ENCODE results near the gene RC3H1.

RC3H1 gene

GRCh38 chr1:174022080-174022975 lies at the start of gene RC3H1 (continued):
- TF ChIP-seq KLF1 (tag by site-specific recombination; IDR thresholded peaks at IDR 0.05) (peak; percentile 79), ZBTB48 (tag by site-specific recombination; IDR thresholded peaks at IDR 0.05) (peak; percentile 58; the same call in 1 of the 2 replicates), BCL11A (tag by site-specific recombination; IDR thresholded peaks at IDR 0.05; ENCODE audit: low read depth) (no peak), ZFP3 (tag by site-specific recombination; IDR thresholded peaks at IDR 0.05; ENCODE audit: low read depth) (no peak), ZNF843 (tag by site-specific recombination; IDR thresholded peaks at IDR 0.05) (no peak), ZSCAN5A (tag by site-specific recombination; IDR thresholded peaks at IDR 0.05) (no peak), ZNF768 (tag by site-specific recombination; IDR thresholded peaks at IDR 0.05) (no peak), ZBTB20 (tag by site-specific recombination; IDR thresholded peaks at IDR 0.05) (peak; percentile 45), OSR2 (tag by site-specific recombination; IDR thresholded peaks at IDR 0.05) (no peak), ZNF223 (tag by site-specific recombination; IDR thresholded peaks at IDR 0.05) (no peak), ZNF558 (tag by site-specific recombination; IDR thresholded peaks at IDR 0.05) (no peak), ZNF433 (tag by site-specific recombination; IDR thresholded peaks at IDR 0.05; ENCODE audit: low read depth) (no peak), ZNF16 (tag by site-specific recombination; IDR thresholded peaks at IDR 0.05; ENCODE audit: low read depth) (no peak), KLF17 (tag by site-specific recombination; IDR thresholded peaks at IDR 0.05) (peak; percentile 65; the same call in 1 of the 2 replicates), ZNF362 (tag by site-specific recombination; IDR thresholded peaks at IDR 0.05) (no peak), ZNF324 (tag by site-specific recombination; IDR thresholded peaks at IDR 0.05) (no peak), ZNF23 (tag by site-specific recombination; IDR thresholded peaks at IDR 0.05; ENCODE audit: borderline replicate concordance) (no peak), ZNF423 (tag by site-specific recombination; IDR thresholded peaks at IDR 0.05) (no peak), HOXD13 (CRISPR knock-in tag; IDR thresholded peaks at IDR 0.05; ENCODE audit: borderline replicate concordance) (no peak), ZNF426 (tag by site-specific recombination; IDR thresholded peaks at IDR 0.05) (no peak), ZNF544 (tag by site-specific recombination; IDR thresholded peaks at IDR 0.05) (no peak), TCF7L2 (IDR thresholded peaks at IDR 0.05; ENCODE audit: borderline replicate concordance, low read depth, low read length) (no peak), ZBTB8A (tag by site-specific recombination; IDR thresholded peaks at IDR 0.05) (peak; percentile 84), ZNF350 (tag by site-specific recombination; IDR thresholded peaks at IDR 0.05) (no peak), ZBTB49 (tag by site-specific recombination; IDR thresholded peaks at IDR 0.05; ENCODE audit: low read depth) (no peak), ZNF121 (tag by site-specific recombination; IDR thresholded peaks at IDR 0.05) (no peak), PRDM1 (tag by site-specific recombination; IDR thresholded peaks at IDR 0.05) (peak; percentile 57; the same call in 1 of the 2 replicates), ZNF335 (tag by site-specific recombination; conservative IDR thresholded peaks at IDR 0.05) (peak; percentile 40; the same call in 1 of the 2 replicates), ZNF624 (tag by site-specific recombination; IDR thresholded peaks at IDR 0.05) (no peak), ZNF549 (tag by site-specific recombination; IDR thresholded peaks at IDR 0.05) (no peak), ZNF10 (tag by site-specific recombination; IDR thresholded peaks at IDR 0.05) (0 out of 2 replicates have a peak, but pooled peaks have one; percentile 2), ZNF416 (tag by site-specific recombination; IDR thresholded peaks at IDR 0.05) (no peak), ZNF830 (tag by site-specific recombination; IDR thresholded peaks at IDR 0.05; ENCODE audit: low read depth) (no peak), ZNF174 (tag by site-specific recombination; IDR thresholded peaks at IDR 0.05) (no peak), BCL11B (tag by site-specific recombination; IDR thresholded peaks at IDR 0.05; ENCODE audit: low read depth) (no peak), ZNF585B (tag by site-specific recombination; IDR thresholded peaks at IDR 0.05) (no peak)
